ENCODE data around the gene RGL3.

RGL3 gene

GRCh38 chr19:11464333-11465265, 45.5 kb upstream of the RGL3 start:
- no peaks in the 10 kb centered on the region for H3K4me1 ChIP-seq (ENCODE audit: insufficient read depth, low read length, severe bottlenecking)
- H3F3A ChIP-seq (ENCODE audit: insufficient read depth, low read length), result no peaks in the 10 kb centered on the region
- no peak overlapping the region for H3K27ac ChIP-seq (ENCODE audit: low read depth, low read length, poor library complexity, severe bottlenecking)
- H3K79me2 ChIP-seq (ENCODE audit: insufficient read depth, low read length), result no peaks in the 10 kb centered on the region
- 0 out of 2 replicates have a peak, but pooled peaks cover 2% of the 10 kb centered on the region for H3K27me3 ChIP-seq (ENCODE audit: insufficient read depth, low read length)
- H3K36me3 ChIP-seq (ENCODE audit: insufficient read depth, low read length), result no peaks in the 10 kb centered on the region
- H3K4me2 ChIP-seq (ENCODE audit: low read length), result no peak overlapping the region
- no peaks in the 10 kb centered on the region for H3K9me3 ChIP-seq (ENCODE audit: low read length)
- no peak overlapping the region for H3K9ac ChIP-seq (ENCODE audit: low read length)
- H2AFZ ChIP-seq (ENCODE audit: low read length), result no peak overlapping the region
- no peak for TF ChIP-seq EZH2 (IDR thresholded peaks at IDR 0.05; ENCODE audit: borderline replicate concordance, low read length)
- TF ChIP-seq, protein P1, sequence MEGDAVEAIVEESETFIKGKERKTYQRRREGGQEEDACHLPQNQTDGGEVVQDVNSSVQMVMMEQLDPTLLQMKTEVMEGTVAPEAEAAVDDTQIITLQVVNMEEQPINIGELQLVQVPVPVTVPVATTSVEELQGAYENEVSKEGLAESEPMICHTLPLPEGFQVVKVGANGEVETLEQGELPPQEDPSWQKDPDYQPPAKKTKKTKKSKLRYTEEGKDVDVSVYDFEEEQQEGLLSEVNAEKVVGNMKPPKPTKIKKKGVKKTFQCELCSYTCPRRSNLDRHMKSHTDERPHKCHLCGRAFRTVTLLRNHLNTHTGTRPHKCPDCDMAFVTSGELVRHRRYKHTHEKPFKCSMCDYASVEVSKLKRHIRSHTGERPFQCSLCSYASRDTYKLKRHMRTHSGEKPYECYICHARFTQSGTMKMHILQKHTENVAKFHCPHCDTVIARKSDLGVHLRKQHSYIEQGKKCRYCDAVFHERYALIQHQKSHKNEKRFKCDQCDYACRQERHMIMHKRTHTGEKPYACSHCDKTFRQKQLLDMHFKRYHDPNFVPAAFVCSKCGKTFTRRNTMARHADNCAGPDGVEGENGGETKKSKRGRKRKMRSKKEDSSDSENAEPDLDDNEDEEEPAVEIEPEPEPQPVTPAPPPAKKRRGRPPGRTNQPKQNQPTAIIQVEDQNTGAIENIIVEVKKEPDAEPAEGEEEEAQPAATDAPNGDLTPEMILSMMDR (IDR thresholded peaks at IDR 0.05; ENCODE audit: low read length), result no peak
- no peak overlapping the region for H3K4me3 ChIP-seq (ENCODE audit: low read depth, low read length, poor library complexity, severe bottlenecking)
- H4K20me1 ChIP-seq (ENCODE audit: insufficient read depth, low read length), result no peaks in the 10 kb centered on the region
- no peaks in the 10 kb centered on the region for H3K9me2 ChIP-seq (ENCODE audit: low read depth, low read length)

DNA sequence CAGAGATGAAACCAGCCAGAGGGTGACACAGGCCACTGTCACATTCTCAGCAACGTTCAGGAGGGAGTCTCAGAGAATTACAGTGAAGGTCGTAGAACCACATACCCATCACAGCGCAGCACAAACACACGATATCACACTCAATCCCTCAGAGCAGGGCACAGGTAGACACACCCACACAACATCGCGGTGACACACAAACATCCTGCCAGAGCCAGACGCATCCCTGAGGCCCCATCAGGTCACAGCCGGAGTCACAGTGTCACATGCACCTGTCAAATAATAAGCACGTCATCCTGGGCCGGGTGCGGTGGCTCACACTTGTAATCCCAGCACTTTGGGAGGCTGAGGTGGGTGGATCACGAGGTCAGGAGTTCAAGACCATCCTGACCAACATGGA, 44.3 kb upstream of the RGL3 start:
- Histone ChIP-seq H2AFZ (ENCODE audit: low read length) (no peak overlapping the region), H3F3A (ENCODE audit: insufficient read depth, low read length) (no peaks in the 10 kb centered on the region), H3K79me2 (ENCODE audit: insufficient read depth, low read length) (no peaks in the 10 kb centered on the region), H3K4me3 (ENCODE audit: low read depth, low read length, poor library complexity, severe bottlenecking) (no peak overlapping the region), H3K27me3 (ENCODE audit: insufficient read depth, low read length) (no peaks in the 10 kb centered on the region), H3K9ac (ENCODE audit: low read length) (no peak overlapping the region), H3K36me3 (ENCODE audit: insufficient read depth, low read length) (no peaks in the 10 kb centered on the region), H3K27ac (ENCODE audit: low read depth, low read length, poor library complexity, severe bottlenecking) (no peak overlapping the region), H4K20me1 (ENCODE audit: insufficient read depth, low read length) (no peaks in the 10 kb centered on the region), H3K9me2 (ENCODE audit: low read depth, low read length) (no peaks in the 10 kb centered on the region), H3K4me2 (ENCODE audit: low read length) (no peak overlapping the region), H3K9me3 (ENCODE audit: low read length) (no peaks in the 10 kb centered on the region), H3K4me1 (ENCODE audit: insufficient read depth, low read length, severe bottlenecking) (no peaks in the 10 kb centered on the region)
- TF ChIP-seq, protein P1 (IDR thresholded peaks at IDR 0.05; ENCODE audit: low read length), result no peak
- no peak for TF ChIP-seq EZH2 (IDR thresholded peaks at IDR 0.05; ENCODE audit: borderline replicate concordance, low read length)

- 0 out of 2 replicates have a peak, but pooled peaks cover 9% of the 10 kb centered on the region for H3K27me3 ChIP-seq (ENCODE audit: insufficient read depth, low read length)
- H3K27ac ChIP-seq (ENCODE audit: low read depth, low read length, poor library complexity, severe bottlenecking), result no peak overlapping the region
- H3K9me2 ChIP-seq (ENCODE audit: low read depth, low read length), result no peaks in the 10 kb centered on the region
- no peak overlapping the region for H3K4me2 ChIP-seq (ENCODE audit: low read length)
- no peaks in the 10 kb centered on the region for H3F3A ChIP-seq (ENCODE audit: insufficient read depth, low read length)
- H3K9ac ChIP-seq (ENCODE audit: low read length), result no peak overlapping the region
- H2AFZ ChIP-seq (ENCODE audit: low read length), result no peak overlapping the region
- no peak overlapping the region for H3K4me3 ChIP-seq (ENCODE audit: low read depth, low read length, poor library complexity, severe bottlenecking)
- H3K4me1 ChIP-seq (ENCODE audit: insufficient read depth, low read length, severe bottlenecking), result no peaks in the 10 kb centered on the region
- H3K79me2 ChIP-seq (ENCODE audit: insufficient read depth, low read length), result no peaks in the 10 kb centered on the region
- no peaks in the 10 kb centered on the region for H3K9me3 ChIP-seq (ENCODE audit: low read length)
- TF ChIP-seq, protein P1 (IDR thresholded peaks at IDR 0.05; ENCODE audit: low read length), result no peak
- TF ChIP-seq EZH2 (IDR thresholded peaks at IDR 0.05; ENCODE audit: borderline replicate concordance, low read length), result no peak
- H4K20me1 ChIP-seq (ENCODE audit: insufficient read depth, low read length), result no peaks in the 10 kb centered on the region
- no peaks in the 10 kb centered on the region for H3K36me3 ChIP-seq (ENCODE audit: insufficient read depth, low read length)
Measured at GRCh38 chr19:11461453-11461852, 42.3 kb upstream of the RGL3 start.

Measured in OCI-LY1 (cell line).